GM21619 (cell line): ENCODE results near the gene SNIP1.
"Not testable (repeated sequence)": the region's sequence is repeated elsewhere in the genome, so short reads cannot be mapped to it uniquely, and the experiment has no call there.

ENCODE experiments used
- ATAC-seq: cut with Tn5 transposase; IDR thresholded peaks from one replicate; pipeline ENCODE4 v1.9.1; 2021; ENCODE audit not compliant: unreplicated experiment

Gene SNIP1

DNA sequence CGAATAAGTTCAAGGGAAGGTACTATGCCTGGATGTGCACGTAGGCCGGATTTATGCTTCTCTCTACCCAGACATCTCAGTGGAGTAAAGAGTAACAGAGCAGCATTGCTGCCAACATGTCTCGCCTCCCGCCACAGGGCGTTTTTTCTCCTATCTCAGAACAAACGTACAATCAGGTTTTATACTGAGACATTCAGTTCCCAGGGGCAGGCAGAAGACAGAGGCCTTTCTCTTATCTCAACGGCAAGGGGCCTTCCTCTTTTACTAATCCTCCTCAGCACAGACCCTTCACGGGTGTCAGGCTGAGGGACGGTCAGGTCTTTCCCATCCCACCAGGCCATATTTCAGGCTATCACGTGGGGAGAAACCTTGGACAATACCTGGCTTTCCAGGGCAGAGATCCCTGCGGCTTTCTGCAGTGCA is 5.9 kb upstream of the SNIP1 start:
- not testable (repeated sequence) for ATAC-seq

DNA sequence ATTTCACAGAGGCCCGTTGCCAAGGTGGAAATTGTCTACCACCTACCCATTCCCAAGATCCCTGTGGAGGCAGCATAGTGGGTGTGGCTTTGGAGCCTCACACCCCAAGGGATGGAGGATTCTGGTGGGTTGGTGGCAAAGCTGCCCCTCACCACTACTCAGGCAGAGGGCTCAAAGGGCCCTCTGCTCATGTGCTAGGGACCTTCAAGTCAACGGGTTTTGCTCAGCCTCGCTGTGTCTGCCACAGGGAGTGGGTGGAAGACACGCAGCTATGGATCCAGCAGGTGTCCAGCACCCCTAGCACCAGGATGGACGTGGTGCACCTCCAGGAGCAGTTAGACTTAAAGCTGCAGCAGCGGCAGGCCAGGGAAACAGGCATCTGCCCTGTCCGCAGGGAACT is 5.0 kb upstream of the SNIP1 start:
- ATAC-seq, result no peak

DNA sequence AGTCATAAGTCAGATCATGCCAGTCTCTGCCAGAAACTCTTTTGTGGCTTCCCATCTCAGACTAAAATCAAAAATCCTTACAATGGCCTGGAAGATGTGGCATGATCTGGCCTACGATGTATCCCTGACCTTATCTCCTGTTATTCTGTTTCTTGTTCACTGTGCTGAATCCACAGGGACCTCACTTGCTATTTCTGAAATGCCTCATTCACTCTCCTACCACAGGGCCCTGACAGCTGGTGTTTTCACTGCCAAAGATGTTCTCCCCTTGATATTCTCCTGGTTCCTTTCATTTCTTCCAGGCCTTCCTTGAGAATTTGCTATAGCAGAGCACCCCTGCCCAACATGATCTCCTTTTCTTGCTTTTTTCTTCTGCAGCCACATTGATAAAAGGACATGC is 4.3 kb upstream of the SNIP1 start:
- no peak for ATAC-seq

DNA sequence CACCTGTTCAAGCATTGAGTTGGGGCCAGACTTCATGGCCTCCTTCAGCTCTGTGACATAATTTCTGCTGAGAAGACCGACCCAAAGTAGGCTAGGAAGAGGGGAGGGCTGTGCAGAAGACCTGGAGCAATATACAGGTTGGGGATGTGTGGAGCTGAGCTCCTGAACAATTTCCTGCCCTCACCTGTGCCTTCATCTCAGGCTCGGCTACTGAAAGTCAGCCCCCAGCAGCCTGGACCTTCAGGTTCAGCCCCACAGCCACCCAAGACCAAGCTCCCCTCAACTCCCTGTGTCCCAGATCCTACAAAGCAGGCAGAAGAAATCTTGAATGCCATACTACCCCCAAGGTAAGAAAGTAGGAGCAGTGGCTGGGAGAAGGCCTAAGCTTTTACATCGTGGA is 3.3 kb upstream of the SNIP1 start:
- no peak for ATAC-seq

DNA sequence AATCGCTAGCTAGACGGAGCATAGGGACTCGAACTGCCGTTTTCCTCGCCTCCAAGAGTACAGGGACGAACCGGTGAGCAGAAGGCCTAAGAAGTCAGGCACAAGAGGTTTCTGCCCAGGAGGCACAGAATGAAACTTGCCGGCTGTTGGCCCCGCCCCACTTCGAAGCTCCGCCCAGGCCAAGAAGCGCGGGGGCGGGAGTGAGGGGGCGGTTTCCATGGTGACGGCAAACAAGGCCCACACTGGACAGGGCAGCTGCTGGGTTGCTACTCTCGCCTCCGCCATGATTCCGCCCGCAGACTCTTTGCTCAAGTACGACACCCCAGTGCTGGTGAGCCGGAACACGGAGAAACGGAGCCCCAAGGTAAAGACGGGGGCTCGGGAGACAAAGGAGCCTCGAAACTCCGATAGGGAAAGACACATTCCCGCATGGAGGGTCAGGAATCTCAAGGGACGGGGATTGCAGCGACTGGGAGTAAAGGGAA is 2.7 kb upstream of the SNIP1 start, which contains the start of gene DNALI1:
Gene DNALI1 (plus strand): TSS at position 229 of the 485 bp plus-strand sequence. CDS start 55 bp downstream, at position 284.
- no peak for ATAC-seq

DNA sequence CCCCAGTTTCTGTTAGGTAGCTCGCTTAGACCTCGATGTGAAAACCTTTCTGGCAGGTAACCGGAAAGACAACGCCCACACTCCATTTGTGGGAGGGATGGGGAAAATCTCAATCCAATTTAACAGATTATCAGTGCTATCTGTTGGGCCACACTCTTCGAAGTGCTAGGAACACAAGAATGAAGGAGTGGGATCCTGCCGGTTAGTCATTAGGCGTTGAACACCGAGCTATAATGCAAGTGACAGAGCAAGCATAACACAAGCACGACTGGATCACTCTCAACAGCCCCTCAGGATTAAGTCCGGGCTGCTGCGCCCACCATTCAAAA is 531 bp downstream of the SNIP1 start:
- no peak for ATAC-seq

DNA sequence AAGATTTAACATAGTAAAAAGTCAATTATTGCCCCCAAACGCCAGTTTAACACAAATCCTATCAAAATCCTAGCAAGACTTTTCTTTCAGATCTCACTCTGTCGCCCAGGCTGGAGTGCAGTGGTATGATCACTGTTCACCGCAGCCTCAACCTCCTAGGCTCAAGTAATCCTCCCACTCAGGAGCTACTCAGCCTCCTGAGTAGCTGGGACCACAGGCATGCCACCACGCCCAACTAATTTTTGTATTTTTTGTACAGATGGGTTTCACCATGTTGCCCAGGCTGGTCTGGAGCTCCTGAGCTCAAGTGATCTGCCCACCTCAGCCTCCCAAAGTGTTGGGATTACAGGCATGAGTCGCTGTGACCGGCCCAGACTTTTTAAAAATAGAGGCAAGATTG is 4.8 kb downstream of the SNIP1 start:
- no peak for ATAC-seq

DNA sequence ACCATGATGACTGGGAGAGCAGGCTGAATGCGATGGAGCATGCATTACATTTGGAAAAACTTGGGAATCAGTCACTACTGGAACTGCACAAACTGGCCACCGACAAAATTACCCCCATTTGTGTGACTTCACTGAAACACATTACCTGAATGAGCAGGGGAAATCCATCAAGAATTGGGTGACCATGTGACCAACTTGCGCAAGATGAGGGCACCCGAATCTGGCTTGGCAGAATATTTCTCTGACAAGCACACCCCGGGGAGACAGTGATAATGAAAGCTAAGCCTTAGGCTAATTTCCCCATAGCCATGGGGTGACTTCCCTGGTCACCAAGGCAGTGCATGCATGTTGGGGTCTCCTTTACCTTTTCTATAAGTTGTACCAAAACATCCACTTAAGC is 9.1 kb downstream of the SNIP1 start:
- ATAC-seq, result no peak

DNA sequence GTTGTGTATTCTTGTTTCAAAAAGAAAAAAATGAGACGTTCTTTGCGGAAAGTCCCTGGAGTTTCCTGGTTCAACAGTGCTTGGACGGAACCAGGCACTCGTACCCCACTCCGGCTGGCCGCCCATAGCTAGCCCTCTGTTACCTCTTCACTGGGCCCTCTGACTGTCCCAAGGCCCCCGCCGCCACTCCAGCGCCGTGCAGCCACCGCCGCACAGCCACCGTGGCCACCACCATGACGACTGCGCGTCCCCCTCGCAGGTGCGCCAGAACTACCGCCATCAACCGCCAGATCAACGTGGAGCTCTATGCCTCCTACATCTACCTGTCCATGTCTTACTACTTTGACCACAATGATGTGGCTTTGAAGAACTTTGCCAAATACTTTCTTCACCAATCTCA is 9.6 kb downstream of the SNIP1 start:
- ATAC-seq, result no peak

DNA sequence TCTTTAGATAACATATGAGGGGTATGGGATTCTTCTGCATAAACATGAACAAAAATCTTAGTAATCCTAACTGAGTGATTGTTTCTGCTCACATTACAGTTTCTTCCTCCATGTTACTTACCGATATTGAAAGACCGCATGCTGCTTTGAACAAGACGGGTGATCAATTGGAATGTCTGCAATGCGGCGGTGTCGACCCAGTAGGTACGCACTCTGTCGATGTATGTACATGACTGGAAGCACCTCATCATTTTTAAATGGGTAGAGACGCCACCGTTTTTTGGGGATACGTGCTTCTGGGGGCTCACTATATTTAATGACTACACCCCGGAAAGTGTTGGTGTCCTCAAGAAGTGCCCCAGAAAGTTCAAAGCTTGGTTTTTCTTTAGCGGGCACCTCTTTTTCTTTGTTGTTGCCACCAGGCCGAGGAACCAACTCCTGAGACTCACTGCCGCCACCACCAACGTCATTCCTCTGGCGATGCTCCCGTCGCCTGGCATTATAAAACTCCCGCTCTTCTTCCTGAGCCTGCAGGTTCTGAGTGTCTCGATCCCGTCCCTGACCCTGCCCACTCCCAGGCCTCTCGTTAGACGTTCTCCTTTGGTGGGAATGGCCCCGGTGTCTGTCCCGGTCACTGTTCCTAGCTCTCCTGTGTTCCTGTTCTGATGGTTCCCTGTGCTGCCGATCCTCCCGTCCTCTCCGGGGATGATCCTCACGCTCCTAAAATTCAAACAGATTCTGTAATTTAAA is 13.9 kb downstream of the SNIP1 start:
- no peak for ATAC-seq

DNA sequence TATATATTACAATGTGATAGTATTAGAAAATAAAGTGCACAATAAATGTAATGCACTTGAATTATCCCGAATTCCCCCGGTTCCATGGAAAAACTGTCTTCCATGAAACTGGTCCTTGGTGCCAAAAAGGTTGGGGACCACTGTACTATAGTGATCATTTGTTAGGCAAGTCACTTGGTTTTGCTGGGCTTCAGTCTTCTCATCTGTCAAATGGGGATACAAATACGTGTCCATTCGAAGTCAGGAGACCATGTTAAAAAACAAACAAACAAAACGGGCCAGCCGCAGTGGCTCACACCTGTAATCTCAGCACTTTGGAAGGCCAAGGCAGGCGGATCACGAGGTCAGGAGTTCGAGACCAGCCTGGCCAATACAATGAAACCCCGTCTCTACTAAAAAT is 14.9 kb downstream of the SNIP1 start:
- ATAC-seq, result not testable (repeated sequence)

DNA sequence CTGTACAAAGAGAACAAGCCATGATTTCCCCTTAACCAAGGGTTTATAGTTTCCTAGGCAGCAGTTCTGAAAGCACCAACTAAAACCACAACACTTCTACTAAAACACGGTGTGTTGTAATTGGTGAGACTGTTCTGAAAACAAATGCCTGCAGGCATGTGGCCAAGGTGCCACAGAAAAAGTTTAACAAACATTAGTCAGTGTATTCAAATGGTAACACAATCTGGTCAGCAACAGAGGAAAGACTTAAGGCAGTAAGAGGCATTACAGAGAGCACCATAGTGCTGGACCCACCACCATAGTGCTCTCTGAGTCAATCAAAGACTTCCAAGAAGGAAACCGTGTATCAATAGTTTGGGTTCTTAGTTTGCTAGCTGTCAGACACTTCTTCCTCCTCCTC is 16.7 kb downstream of the SNIP1 start:
- ATAC-seq, result no peak

DNA sequence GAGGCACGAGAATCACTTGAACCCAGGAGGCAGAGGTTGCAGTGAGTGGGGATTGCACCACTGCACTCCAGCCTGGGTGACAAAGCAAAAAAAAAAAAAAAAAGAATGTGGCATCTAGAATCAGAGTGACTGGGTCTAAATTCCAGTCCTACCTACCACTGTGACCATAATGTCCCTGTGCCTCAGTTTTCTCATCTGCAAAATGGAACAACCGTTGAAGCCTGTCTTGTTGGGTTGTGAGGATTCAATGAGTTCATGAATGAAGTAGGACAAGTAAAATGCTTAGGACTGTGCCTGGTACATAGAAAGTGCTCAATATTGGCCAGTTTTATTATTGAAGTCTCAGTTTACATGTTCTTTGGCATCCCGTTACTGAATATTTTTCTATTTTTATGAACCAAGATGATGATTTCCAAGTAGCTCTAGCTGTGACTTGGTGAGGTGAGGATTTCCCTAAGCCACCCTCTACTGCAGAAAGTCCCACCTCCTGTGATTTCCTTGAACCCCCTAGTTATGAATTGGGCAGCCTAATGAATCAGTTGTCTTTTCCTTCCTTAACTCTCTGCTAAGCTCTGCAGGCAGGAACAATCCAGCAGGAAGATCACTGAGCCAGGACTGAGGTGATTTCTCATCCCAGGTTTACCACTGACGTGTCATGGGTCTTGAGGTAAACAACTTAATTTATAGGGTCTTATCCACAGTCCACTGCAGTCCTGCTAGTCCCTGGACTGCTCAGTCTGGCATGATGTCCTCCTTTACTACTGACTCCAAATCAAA is 20.6 kb downstream of the SNIP1 start:
- no peak for ATAC-seq

DNA sequence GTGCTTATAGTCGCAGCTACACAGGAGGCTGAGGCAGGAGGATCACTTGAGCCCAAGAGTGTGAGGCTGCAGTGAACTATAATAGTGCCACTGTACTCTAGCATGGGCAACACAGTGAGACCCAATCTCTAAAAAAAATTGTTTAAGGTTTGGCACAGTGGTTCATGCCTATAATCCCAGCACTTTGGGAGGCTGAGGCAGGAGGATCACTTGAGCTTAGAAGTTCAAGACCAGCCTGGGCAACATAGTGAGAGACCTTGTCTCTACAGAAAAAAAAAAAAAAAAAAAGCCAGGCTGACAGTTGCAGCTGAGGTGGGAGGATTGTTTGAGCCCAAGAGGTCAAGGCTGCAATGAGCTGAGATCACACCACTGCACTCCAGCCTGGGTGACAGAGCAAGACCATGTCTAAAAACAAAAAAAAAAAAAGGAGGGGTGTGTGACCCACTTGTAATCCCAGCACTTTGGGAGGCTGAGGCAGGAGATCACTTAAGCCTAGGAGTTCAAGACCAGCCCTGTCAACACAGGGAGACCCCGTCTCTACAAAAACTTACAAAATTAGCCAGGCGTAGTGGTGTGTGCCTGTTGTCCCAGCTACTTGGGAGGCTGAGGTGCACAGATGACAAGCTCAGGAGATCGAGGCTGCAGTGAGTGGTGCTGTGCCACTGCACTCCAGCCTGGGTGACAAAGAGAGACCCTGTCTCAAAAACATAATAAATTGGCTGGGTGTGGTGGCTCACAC is 21.5 kb downstream of the SNIP1 start:
- not testable (repeated sequence) for ATAC-seq

DNA sequence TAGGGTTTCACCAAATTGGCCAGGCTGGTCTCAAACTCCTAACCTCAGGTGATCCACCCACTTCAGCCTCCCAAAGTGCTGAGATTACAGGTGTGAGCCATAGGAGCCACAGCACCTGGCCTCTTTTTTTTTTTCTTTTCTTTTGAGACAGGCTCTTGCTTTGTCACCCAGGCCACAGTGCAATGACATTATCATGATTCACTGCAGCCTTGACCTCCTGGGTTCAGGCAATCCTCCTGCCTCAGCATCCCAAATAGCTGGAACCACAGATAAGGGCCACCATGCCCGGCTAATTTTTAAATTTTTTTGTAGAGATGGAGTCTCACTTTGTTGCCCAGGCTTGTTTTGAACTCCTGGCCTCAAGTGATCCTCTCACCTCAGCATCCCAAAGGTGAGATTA is 24.2 kb downstream of the SNIP1 start:
- ATAC-seq, result not testable (repeated sequence)

DNA sequence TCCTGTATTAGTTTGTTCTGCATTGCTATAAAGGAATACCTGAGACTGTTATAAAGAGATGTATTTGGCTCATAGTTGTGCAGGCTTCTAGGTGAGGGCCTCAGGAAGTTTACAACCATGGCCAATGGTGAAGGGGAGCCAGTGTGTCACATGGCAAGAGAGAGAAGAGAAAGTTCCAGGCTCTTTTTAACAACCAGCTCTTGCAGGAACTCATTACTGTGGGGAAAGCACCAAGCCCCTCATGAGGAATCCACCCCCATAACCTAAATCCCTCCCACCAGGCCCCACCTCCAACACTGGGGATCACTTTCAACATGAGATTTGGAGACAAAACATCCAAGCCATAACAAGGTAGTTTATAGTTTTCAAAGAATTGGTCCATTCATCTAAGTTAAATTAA is 34.5 kb downstream of the SNIP1 start:
- ATAC-seq, result no peak

DNA sequence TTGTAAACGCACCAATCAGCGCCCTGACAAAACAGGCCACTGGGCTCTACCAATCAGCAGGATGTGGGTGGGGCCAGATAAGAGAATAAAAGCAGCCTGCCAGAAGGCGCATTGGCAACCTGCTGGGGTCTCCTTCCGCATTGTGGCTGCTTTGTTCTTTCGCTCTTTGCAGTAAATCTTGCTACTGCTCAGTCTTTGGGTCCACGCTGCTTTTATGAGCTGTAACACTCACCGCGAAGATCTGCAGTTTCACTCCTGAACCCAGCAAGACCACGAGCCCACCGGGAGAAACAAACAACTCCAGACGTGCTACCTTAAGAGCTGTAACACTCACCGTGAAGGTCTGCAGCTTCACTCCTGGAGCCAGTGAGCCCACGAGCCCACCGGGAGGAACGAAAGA is 35.2 kb downstream of the SNIP1 start:
- ATAC-seq, result not testable (repeated sequence)

DNA sequence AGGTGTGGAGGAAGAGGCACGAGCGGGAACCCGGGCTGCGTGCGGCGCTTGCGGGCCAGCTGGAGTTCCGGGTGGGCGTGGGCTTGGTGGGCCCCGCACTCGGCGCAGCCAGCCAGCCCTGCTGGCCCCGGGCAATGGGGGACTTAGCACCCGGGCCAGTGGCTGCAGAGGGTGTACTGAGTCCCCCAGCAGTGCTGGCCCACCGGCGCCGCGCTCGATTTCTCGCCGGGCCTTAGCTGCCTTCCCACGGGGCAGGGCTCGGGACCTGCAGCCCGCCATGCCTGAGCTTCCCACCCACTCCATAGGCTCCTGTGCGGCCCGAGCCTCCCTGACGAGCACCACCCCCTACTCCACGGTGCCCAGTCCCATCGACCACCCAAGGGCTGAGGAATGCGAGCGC is 35.9 kb downstream of the SNIP1 start:
- ATAC-seq, result not testable (repeated sequence)

DNA sequence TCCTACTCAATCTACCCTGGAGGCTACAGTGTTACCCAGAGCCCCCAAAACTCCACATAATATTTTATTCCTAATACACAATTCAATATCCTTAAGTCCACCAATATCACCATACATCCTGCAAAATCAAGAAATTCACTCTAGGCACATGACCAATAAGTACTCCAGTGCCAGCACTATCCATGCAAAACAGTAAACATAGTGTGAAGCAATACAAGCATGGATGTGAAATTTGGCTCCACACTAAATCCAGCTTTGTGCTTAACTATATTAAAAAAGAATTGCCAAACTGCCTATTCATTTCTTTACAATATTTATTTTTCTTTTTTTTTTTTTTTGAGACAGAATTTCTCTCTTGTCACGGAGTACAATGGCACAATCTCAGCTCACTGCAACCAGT is 36.5 kb downstream of the SNIP1 start:
- ATAC-seq, result no peak

DNA sequence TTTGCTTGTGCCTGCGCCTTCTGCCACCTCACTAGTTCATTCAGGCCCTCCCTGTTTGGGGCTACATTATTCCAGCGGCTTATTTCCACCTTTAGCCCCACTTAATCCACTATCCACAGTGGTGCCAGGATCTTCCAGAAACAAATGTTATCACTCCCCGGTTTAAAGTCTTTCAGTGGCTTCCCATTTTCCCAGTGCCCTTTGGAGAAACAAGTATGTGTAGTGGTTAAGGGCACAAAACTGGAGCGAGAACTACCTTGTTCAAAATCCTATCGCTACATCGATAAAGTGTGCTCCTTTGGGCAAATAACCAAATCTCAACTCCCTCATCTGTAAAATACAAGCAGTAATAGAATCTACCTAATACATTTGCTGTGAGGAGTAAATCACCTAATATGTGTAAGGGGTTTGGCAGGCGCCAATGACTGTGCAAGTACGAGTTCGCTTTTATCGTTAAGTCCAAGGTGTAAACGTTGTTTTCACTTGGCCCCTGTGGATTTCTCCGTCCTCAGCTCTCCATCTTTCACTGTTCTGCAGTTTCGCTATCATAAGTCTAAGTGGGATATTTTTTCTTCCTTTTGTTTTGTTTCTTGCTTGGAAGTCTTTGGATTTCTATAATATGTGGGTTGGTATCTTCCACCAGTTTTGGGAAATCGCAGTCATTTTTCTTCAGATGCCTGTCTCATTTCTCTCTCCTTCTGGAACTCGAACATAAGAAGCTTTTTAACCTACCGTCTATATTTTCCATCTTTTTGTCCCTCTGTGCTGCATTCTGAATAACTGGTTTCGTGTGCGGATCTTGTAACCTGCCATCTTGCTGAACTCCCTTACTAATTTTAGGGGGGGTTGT is 38.7 kb downstream of the SNIP1 start:
- ATAC-seq, result no peak
